GM19324 (cell line): ENCODE results near the gene EIF4E1B.

Experiments
- ATAC-seq: cut with Tn5 transposase; IDR thresholded peaks from one replicate; pipeline ENCODE4 v1.9.1; 2021; ENCODE audit warnings: mild to moderate bottlenecking, moderate library complexity; ENCODE audit not compliant: unreplicated experiment, low FRiP score

EIF4E1B gene

DNA sequence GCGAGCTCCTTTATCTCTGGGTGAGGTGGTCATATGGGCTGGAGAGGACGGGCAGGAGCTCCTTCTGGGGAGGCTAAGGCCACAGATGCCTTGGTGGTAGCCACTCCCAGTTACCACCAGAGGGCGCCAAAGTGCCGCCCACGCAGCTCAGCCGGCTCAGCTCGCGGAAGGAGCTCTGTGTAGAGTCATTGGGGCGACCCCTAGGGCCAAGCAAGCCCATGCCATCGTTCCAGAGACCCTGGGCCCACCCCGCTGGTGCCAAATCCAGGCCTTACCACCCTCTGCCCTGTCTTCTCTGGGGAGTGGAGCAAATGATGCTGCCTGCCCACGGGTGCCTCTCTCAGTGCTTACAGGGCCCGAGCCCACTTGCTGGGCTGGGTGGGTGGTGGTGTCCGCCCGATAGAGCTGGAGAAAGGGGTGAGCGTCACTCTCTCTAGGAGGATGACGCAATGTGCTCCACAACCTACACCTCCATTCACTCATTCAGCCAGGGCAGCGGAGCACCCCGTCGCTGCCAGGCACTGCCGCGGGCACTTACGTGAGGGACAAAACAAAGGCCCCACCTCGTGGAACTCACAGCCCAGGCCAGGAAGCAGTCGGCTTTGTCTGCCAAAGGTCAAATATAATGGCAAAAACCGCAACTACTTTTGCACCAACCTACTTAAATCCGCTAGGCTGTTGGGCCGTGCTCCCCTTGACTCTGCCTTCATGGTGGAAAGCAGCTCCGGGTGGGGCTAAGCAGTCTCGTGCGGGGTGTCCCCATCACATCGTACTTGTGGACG lies 30.6 kb downstream of the EIF4E1B start:
- ATAC-seq: peak; percentile 46

DNA sequence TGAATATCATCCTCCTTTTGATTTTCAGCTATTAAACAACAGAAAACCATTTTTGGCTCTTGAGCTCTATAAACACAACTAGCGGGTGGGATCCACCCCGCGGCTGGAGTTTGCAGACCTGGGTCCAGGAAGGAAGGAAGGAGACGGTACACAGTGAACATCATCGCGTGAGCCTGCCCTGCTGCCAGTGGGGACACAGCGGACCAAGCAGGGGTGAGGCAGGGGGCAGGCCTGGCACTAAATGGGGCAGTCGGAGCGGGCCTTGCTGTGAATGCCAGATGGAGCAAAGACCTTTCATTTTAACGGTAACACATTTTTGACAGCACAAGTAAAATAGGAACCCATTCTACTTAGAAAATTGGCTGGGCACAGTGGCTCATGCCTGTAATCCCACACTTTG lies 31.2 kb downstream of the EIF4E1B start:
- ATAC-seq: no peak

DNA sequence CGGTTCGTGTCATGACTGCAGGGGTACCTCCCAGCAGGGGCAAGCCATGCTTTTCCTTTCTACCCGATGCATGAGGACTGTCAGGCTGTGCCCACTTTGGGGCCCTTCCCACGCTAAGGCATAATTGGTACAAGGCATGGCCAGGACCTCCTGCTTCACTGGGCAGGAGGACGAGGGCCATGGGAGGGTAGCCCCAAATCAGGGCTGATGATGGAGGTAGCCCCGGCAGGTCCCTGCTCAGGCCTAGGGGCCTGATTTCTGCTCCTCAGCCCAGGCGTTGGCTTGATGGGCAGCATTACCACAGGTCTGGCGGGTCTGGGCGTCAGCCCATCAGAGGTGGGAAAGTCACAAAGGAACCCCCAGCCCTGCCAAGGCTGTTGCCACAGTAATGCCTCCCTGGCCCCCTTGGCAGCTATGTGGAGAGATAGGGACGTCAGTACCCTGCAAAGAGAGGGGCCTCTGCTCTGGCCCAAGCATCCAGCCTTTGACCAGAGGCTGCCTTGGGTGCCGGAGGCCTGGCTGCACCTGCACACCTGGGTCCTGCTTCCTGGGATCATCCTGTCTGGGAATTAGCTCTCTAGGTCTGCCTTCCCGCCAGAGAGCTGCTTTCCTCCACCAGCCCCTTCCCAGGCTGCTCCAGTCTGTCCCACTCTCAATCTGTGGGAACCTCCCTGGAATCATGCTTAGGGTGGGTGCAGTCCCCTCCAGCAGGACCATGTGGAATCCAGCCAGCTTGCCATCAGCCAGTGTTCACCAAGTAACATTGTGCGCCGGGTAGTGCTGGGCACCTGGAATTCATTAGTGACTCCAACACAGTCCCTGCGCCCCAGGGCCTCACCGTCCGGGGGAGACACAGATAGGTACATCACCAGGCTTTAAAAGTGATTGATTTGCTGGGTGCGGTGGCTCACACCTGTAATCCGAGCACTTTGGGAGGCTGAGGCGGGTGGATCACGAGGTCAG lies 32.2 kb downstream of the EIF4E1B start:
- no peak for ATAC-seq

DNA sequence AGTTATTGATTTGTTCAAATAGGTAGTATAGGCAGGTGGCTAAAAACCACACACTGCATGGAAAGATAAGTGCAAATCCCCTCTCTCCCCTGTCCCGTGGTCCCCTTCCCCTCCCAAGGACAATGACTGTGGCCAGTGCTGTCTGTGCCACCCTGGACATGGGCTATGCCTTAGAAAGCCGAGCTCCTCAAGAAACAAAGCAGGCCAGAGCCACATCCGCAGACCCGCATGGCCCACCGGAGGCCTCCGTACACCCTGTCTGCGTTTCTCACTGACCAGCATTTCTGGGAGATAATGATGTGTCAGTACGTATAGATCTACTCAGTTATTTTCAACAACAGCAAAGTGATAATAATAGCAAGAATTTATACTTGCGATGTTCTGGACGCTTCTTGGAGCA lies 33.1 kb downstream of the EIF4E1B start:
- no peak for ATAC-seq

DNA sequence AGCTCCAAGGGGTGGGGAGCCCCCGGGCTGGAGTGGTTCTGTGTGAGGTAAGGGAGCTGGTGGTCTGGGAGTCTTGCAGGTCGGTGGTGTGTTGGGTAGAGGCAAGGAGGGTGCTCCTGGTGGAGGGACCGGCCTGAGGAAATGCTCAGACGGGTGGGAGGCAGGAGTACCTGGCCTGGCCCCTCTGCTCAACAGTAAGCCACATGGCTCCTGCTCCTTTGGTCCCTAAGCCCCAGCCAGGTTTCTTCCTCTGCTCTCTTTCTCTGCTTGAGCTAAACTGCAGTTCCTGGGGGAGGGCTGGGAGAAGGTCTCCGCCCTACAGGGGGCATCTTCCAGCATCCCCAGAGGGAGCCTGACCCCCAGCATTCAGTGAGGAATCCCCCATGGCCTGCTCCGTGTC lies 34.0 kb downstream of the EIF4E1B start:
- no peak for ATAC-seq

DNA sequence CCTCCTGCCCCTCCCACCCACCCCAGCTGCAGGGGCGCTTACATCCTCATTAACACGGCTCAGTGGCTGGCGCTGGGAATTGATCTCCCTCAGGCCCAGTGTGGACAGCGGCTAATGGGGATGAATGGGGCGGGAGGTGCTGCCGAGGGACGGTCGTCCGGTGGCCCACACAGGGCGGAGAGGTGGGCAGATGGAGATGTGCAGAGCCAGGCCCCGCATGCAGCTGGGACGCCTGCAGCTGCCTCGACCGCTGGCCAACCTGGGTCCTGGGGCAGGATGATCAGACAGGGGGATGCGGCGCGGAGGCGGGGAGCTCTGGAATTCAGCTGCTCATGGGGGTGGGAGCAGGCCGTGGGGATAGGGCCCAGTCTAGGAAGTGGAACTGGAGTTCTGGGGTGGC lies 34.4 kb downstream of the EIF4E1B start:
- ATAC-seq: no peak

DNA sequence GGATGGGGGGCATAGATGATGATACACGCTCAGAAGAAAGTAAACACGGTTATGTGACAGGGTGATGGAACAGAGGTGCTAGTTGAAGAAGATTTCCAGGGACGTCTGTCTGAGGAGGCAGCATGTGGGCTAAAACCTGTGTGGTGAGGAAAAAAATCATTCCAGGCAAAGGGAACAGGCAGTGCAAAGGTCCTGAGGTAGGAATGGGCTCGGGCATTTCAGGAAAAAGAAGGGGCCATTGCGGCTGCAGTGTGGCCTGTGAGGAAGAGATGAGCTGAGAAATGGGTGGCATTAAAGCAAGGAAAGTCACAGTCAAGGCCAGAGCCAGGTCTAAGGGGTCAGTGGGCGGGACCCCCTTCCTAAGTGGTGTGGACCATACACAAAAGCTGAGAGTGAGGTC lies 35.0 kb downstream of the EIF4E1B start:
- ATAC-seq: no peak

DNA sequence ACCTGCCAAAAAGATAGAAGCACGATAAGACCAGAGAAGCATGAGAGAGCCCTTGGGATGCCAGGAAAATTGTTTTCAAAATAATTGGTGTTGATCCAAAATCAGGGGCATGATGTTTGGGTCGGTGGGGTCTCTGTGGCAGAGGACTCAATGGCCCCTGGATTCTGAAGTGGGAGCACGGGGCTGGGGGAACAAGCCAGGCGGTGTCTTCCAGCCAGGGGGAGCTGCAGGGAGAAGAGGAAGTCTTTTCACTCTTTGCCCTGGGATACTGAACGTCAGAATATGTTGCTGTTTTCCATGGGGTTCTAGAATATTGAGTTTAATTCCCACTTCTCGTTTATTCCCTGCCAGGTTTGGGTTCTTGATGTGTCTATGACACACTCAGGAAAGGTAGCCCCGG lies 37.2 kb downstream of the EIF4E1B start:
- ATAC-seq: no peak

DNA sequence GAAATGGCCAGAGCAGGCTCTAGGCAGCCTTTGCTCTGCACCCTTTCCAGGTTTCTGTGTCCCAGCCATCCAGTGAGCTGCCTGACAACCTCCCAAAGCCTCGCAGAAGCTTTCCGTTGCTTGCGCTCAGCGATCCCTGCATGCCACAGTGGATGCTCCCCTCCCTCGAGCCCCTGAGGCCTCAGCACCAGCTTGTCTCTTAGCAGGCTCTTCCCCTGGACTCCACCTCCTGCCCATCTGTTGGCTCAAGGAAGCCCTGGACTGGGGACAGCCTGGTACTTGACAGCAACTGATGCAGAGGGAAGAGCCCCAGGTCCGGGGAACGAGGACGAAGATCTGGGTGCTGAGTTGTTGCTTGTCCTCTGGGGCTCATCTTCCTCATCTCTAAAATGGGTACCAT lies 40.0 kb downstream of the EIF4E1B start:
- ATAC-seq: no peak

DNA sequence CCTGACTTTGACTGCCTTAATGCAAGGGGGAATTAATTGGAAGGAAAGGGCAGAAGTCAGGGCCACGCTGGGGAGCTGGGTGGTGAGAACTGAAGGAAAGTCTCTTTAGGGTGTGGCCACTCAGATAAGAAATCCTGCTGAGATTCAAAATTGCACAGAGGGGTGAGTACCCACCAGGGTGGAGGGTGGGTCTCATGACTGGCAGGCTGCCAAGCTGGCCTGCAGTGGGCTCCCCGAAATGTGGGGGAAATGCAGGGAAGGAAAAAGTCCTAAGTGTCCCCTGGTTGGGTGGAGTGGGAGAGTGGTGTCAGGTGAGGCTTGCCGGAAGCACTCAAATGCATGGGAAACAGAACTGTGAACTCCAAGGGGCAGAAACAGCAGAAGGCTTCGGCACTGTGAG lies 40.9 kb downstream of the EIF4E1B start:
- no peak for ATAC-seq

DNA sequence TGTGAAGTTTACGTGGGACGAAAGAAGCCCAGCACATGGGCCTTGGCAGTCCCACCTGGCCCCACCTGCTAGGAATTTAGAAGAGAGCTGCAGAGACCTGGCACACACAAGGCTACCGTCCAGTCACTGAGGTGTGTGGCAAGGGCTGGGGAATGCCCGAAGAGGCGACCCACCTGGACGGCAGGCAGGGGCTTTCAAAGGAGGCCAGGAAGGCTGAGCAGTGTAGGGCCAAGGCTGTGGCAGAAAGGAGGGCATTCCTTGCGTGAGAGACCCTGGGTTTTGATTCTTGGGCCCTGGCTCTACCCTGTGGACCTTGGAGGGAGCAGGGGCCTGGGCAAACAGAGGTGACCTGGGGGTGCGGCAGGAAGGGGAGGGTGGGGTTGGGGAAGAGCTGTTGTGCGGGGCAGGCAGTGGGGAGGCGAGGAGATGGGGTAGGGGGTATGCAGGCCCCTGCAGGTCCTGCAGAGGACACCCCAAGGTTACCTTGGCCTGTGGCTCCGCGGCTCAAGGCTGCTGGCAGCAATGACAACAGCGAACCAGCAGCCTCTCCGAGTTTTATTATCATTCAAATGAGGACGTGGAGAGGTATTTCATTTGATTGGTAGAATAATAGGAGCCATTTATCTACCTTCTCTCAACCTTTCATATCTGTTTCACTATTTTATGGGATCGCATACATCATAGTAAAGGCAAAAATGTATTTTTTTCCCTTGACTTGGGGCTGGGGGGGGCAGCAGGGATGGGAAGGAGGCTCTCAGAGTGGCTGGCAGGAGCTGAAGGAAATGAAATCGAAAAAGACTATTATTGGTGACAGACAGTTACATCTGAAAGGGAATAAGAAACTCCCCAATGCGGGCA lies 41.6 kb downstream of the EIF4E1B start:
- no peak for ATAC-seq

DNA sequence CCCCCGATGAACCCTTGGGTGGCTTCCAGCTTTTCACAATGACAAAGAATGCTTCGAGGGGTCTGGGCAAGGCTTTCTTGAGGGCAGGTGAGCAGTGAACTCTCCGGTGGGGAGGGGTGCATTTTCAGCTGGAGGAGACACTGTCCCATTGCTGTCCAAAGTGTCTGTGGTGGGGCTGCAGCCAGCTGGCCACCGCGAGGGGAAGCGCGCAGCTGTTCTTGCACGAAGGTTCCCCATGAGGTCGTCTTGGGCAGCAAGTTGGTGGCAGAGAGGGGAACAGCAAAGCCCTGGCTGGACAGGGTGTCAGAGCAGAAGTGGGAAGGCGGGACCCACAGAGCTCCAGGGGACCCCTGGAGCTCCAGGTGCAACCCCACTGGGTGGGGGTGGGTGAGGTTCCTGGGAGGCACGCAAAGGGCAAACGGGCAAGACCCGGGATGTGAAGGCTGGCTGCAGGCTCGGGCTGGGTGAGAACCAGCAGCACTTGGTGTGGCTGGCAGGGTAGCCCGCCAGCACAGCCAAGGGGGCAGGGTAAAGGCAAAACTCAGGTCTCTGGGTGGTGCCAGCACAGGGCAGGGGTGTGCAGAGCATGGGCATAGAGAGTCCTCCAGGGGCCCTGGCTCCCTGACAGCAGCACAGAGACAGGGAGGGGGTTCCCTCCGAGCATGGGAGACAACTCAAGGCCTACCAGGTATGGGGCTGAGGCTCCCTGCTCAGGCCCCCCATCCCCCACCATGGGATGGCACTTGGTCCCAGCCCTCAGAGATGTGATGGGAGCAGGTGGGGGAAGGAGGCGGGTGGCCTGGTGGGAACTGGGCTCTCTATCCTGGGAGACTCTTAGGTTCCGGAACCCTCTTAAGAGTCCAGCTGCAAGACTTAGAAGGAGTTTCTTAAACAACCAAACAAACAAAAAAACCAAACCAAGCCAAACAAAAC lies 43.4 kb downstream of the EIF4E1B start:
- no peak for ATAC-seq

DNA sequence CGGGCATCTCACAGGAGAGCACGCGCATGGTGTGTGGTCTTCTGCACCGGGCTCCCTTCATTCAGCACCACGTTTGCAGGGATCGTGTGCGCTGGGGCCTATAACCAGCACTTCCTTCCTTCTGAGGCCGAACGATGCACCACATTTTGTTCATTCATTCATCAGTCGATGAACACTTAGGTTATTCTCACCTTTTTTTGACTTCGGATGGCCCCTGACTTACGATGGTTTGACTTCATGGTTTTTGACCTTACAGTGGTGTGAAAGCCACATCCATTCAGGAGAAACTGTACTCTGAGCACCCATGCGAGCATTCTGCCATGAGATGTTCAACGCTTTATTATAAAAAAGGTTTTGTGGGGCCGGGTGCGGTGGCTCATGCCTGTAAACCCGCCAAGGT lies 44.3 kb downstream of the EIF4E1B start:
- no peak for ATAC-seq

DNA sequence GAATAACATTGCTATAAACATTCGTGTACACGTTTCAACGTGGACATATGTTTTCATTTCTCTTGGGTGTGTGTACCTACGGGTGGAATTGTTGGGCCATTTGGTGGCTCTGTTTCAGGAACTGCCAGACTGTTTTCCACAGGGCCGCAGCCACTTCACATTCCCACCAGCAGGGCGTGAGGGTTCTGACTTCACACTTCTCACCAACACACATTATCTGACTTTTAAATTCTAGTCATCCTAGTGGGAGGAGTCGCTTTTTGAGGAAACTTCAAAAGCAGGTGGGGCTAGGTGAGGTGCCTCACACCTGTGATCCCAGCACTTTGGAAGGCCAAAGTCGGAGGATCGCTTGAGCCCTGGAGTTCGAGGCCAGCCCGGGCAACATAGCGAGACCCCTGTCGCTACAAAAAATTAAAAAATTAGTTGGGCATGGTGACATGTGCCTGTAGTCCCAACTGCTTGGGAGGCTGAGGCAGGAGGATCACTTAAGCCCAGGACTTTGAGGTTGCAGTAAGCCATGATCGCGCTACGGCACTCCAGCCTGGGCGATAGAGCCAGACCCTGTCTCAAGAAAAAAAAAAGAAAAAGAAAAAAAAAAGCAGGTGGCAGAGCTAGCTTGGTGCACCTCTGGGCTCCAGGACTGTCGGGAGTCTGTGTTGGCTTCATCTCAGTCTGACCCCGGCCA lies 45.3 kb downstream of the EIF4E1B start:
- ATAC-seq: no peak

DNA sequence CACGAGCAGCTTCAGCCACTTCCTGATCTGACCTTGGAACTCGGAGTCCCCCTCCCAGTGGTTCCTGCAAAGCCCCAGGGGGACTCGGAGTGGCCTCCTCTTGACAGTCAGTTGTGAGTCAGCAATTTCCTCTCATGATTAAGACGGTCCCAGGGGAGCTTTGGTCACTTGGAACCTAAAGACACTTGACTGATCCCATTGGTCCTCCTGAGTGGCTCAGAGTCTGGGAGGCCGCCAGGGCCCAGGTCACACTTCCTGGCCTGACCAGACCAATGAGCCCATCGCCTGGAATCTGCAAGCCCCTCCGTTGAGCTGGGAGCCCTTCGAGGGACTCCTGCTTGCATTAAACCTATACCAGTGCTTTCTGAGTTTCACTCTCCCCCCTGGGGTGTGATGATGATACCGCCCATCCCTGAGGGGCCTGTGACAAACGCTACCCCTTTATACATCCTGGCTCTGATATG lies 45.9 kb downstream of the EIF4E1B start:
- ATAC-seq: no peak

DNA sequence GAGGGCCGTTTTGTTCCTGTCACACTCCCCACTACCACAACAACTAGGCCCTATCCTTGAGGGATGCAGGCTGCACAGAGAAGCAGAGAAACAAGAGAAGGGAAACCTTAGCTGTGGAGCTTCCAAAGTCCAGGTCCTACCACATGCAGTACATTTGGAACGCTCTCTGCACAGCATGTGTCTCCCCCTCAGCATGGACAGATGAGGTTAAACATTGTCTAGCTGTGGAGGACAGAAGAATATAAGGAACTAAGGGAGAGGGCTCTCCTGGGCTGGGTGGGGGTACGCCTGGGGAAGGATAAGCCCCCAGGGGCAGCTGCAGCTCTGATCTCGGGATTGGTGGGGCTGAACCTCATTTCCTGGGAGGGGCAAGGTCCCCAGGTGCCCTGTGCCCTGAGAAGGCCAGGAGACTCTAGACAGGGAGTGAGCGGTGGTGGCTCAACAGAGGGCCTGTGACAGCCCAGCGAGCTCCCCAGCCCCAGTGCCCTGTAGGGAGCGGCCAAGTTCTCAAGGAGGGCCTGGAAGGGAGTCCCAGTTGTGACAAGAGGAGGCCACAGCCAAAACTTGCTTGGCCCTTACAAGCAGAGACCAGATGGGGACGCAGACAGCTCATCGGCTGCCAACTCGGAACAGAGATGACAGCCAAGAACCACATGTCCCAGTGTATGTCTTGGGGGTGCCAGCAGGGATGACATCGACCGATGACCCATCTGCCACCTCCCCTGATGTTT lies 46.9 kb downstream of the EIF4E1B start:
- ATAC-seq: no peak

DNA sequence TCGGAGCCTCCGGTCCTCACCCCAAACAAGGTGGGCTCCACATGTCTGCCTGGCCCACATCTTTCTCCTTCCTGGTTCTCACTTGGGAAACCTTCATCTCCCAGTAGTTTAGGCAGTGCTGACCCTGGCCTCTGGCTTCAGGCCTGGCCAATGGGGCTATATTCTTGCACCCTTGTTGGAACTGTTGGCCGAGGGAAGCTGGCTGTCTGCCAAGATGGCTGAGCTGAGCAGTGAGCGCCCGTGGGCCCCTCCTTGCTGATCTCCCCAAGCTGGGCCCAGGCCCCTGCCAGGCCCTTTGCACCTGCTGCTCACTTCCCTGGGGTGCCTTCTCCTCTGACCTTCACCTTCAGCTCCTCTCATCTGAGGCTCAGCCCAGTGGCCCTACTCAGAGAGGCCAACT lies 48.1 kb downstream of the EIF4E1B start:
- no peak for ATAC-seq
